GM21526 (cell line): ENCODE data around the gene COL6A2.

Source experiments
- ATAC-seq: cut with Tn5 transposase; IDR thresholded peaks from one replicate; pipeline ENCODE4 v1.9.1; 2021; ENCODE audit warnings: moderate library complexity; ENCODE audit not compliant: unreplicated experiment, low FRiP score

COL6A2 gene

GRCh38 chr21:46151989-46152926, 54.3 kb downstream of the COL6A2 start:
- ATAC-seq, result no peak

DNA sequence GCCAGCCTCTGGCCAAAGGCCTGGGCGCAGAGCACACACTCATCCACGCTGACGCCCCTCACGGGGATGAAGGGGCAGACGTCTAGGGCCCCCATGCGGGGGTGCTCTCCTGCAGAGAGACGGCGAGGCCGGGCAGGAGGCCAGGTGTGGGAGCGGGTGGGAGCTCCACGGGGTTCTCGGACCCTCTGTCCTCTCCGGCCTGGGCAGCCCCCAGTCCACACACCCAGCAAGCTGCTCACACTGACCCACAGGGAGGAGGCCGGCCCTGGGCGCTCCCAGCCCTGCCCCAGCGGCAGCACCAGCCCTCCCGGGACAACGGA, 55.0 kb downstream of the COL6A2 start:
- ATAC-seq, result no peak

- ATAC-seq, result no peak
These were observed 55.6 kb downstream of the COL6A2 start for GRCh38 chr21:46153247-46154154.

DNA sequence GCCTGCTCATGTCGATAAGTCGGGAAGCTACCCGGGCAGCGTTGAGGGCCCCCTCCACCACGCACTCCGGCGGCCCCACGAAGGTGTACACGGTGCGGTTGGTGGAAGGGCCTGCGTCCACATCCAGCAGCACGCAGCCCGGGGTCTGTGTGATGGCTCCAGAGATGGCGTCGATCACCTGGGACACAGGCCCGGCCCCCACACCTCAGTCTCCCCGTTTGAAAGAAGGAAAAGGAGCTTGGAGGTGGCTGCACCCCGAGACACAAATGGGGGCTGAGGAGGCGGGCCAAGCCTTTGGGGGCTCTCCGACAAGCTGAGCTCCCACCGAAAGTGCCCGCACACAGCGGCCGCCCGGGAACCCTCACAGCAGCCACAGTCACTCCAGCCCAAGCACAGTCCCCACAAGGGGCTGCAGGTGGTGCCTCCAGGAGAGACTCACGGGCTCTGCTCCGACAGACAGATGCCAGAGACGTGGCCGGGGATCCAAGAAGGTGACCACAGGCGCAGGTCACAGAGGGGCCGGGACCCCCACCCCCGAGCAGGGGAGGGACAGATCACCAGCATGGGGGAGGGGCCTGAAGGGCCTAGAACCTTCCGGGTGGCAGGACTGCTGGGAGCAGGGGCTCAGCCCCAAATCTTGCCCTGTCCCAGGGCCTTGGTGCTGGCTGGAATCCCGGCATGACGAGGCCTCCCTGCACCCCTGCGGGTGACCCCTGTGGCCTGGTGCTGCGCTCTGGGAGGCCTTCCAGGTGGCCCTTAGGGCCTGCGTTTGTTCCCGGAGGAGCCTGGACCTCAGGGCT, 56.4 kb downstream of the COL6A2 start:
- ATAC-seq, result no peak

- ATAC-seq, result no peak
These were observed 57.1 kb downstream of the COL6A2 start for GRCh38 chr21:46154955-46155513.

DNA sequence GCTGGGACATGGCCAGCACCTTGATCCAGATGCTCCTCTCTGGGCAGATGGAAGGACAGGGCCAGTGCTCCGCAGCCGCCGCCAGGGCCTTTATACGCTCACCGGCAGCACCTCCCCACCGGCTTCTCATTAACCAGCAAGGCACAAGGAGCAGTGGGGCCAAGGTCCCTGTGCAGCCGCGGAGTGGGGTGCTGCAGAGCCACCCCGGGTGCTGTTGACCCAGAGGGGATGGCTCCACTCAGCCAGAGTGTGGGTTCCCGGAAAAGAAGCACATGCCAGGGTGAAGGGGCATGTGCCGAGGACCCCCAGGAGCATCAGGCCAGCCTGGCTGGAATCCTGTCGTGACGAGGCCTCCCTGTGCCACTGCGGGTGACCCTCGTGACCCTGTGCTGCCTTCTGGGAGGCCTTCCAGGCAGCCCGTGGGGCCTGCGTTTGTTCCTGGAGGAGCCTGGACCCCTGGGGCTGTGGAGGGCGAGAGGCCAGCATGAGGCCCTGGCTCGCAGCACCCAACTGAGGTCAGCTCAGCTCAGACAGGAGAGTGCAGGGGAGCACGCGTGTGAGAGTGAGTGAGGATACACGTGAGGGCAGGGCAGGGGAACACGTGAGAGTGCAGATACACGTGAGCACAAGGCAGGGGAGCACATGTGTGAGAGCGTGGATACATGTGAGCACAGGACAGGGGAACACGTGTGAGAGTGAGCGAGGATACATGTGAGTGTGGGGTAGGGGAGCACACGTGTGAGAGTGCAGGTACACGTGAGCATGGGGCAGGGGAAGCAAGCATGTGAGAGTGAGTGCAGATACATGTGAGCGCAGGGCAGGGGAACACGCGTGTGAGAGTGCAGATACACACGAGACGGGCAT, 57.8 kb downstream of the COL6A2 start, which contains the start of gene FTCD:
TSS of gene FTCD (minus strand) at position 66 of the 864 bp plus-strand sequence. CDS start at position 10, 56 bp downstream.
- no peak for ATAC-seq

- ATAC-seq, result no peak
These were observed 58.4 kb downstream of the COL6A2 start for GRCh38 chr21:46156378-46156645.

- ATAC-seq, result no peak
These were observed 58.8 kb downstream of the COL6A2 start for GRCh38 chr21:46156678-46157077.

- ATAC-seq, result no peak
These were observed 59.6 kb downstream of the COL6A2 start for GRCh38 chr21:46157396-46157986.

DNA sequence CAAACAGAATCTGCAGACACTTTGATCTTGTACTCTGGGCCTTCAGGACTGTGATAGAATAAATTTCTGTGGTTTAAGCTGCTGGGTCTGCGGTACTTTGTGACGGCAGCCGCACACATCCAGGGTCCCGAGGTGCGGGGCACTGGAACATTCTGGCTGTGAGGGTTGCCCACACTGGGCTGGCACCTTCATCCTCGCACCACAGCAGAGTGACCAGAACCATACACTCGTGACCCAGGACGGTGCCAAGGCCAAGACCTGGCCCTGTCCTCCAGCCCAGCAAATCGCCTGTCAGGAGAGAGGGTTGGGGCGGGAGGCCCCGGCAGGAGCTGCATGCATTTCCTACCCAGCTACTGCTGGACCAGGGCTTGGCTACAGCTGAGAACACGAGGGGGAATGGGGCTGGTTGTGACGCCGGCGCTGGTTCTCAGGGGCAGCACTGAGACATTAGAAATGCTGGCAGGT, 60.1 kb downstream of the COL6A2 start:
- no peak for ATAC-seq

- no peak for ATAC-seq
These were observed 60.9 kb downstream of the COL6A2 start for GRCh38 chr21:46158666-46159300.

DNA sequence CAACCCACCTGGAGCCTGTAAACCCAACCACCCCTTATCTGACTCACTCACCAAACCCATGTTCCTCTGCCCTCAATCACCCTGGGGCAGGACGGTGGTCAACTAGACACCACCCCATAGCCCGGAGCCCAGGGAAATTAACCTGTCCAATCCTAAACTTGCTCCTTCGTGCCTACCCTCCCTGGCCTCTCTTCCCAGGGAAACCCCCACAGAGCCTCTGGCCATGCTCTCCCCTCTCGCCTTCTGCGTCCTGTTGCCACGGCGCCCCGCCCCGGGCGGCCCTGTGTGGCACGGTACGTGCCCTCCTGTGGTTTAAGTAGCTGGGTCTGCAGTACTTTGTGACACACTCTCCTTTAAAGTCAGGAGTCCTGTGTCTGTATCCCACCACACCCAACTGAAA, 61.5 kb downstream of the COL6A2 start:
- no peak for ATAC-seq

- no peak for ATAC-seq
These were observed 62.1 kb downstream of the COL6A2 start for GRCh38 chr21:46159841-46160656.

- no peak for ATAC-seq
These were observed 62.7 kb downstream of the COL6A2 start for GRCh38 chr21:46160657-46160906.

DNA sequence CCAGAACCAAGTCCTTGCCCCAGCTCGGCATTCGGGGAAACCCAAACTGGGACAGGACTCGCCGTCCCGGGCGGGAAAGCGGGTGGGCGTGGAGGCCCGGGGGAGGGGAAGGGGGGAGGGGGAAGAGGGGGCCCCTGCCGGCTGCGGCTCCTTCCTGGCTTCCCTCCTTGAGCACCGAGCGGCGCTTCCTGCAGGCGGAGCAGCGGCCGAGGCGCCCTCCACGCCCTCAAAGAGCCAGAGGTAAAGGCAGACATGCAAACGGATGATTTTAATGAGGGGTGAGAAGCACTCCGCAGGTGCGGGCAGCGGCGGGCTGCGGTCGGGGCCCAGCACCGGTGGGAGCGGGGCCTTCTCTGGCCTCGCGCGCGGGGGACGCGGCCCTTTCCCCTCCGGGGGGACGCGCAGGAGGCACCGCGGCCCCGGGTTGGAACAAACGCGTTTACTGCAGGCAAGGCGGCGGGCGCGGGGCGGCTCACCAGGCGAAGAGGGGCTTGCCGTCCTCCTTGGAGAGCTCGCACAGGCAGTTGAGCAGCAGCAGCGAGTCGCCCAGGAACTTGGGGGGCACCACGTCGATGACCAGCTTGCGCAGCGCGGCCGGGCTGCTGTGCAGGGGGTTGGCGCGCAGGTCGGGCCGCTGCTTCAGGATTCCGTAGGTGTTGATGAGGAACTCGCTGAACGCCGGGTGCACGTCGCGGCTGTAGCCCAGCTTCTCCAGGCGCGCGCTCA, 63.2 kb downstream of the COL6A2 start:
- no peak for ATAC-seq

DNA sequence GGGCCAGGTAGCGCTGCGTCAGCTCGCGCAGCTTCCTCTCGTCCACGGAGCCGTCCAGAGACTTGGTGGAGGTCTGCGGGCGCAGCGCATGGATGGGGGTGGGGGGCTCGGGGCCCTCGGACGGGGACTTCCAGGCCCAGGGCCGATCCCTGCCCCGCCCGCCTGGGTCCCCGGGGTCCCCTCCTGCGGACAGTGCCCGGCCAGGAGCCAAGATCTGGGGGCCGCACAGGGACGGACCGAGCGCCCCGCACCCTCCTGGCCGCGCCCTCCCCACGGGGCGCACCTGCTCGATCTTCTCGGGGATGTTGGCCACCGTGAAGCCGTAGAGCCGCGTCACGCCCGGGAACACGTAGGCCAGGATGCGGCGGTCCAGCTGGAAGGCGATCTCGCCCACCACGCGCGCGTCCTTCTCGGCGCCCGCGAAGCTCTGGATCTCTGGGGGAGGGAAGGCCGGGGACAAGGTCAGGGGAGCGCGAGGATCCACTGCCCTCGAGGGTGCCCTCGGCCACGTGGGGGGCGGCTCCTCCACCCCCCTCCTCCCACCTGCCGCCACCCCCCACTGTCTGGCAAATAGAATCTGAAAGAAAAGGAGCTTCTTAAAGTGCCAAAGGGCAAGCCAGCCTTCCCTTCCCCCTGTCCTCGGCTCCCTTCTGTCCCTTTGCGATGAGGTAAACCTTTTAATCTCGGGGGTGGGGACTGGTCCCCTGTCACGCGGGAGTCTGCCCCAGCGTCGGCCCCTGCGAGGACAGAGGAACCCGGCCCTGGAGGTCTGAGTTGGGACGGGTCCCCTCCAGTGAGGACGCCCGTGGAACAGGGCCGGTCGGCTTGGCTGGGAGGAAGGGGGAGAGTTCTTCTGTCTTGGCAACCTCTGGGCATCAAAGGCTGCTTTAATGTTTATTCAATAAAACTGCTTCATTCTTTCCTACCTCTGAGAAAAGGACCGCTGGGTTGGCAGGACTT, 64.0 kb downstream of the COL6A2 start:
- no peak for ATAC-seq
